NCI-H2029 (cell line): ENCODE measurements around the gene TRIM23.

Experiments
- DNase-seq: peaks from one replicate; lab custom pipeline; 2025; lab: John Stamatoyannopoulos, UW

The TRIM23 gene

DNA sequence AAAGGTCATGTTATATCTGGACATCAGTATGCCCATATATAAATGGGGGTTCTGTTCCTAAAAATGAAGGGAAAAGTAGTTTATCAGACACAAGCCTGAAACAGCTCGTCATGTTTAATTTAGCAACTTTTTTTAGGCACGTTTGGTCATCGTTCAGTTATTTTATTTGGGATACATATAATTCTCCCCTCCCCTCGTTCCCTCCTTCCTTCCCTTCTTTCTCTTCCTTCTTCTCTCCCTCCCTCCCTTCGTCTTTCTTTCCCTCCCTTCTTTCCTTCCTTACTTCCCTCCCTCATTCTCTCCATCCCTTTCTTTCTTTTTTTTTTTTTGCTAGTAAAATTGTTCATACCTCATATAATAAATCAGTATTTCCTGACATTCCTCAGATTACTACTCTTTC is 57.6 kb downstream of the TRIM23 start:
- no peak for DNase-seq

- no peak for DNase-seq
Observed at GRCh38 chr5:65563777-65564176, 60.4 kb downstream of the TRIM23 start.

DNA sequence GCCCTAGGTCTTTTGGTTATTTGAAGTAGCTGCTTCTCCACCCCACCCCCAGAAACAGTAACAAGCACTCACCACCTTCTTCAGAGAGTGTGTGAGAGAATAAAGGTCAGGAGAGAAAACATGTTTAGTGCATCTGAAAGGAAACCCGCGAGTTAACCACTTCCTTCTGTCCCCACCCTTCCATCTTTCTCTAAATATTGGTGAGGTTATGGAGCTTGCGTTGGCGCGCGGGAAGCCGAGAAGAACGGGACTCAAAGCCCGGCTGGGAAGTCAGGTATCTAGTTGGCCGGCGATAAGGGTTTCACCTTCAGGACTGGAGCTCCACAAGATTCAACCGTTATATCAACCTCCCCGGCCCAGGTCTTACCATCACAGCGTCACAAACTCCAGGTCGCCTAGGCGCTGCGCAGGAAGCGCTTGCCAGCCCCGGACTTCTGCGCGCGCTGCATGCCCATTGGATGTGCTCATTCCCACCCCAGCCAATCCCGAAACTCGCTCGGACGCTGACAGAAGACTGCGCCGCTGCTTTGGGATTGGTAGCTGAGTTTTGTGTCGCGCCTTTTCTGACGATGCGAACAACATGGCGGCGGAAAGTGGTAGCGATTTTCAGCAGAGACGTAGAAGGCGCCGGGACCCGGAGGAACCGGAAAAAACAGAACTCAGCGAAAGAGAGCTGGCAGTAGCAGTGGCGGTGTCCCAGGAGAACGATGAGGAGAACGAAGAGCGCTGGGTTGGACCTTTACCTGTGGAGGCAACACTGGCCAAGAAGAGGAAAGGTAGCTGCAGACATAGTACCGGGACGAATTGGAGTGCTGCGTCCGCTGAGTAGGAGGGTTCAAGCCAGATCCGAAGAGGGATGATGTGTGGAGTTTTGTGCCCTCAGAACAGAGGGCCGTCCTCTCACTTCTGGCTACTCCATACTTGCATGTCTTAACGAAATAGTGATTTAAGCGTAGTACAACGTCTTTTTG is 61.1 kb downstream of the TRIM23 start, which contains the start of the genes CENPK and PPWD1:
Gene CENPK, minus strand, starts transcription at position 438 of the 971 bp plus-strand sequence. CDS start 8,261 bp downstream, outside the sequence.
Gene PPWD1, plus strand, starts transcription at position 566 of the 971 bp plus-strand sequence. Its CDS starts 15 bp downstream, at position 581.
- peak; percentile 95 for DNase-seq

- no peak for DNase-seq
Observed at GRCh38 chr5:65556718-65557117, 67.4 kb downstream of the TRIM23 start.

GRCh38 chr5:65556181-65556580 is 68.0 kb downstream of the TRIM23 start:
- no peak for DNase-seq

DNA sequence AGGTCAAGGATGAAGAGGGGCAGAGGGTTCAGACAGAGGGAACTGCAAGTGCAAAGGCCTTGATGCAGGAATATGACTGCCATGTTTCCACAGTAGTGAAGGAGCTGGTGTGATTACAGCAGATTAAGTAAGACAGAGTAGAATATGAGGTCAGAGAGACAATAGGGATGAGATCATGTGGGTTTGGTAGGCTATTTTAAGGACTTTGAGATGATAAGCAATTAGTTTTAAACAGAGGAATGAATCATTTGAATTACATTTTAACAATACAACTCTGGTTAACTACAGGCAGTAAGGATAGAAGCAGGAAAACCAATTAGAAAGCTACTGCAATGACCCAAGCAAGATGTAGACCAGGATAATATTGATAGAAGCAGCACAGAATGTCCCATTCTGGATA is 68.8 kb downstream of the TRIM23 start:
- no peak for DNase-seq

DNA sequence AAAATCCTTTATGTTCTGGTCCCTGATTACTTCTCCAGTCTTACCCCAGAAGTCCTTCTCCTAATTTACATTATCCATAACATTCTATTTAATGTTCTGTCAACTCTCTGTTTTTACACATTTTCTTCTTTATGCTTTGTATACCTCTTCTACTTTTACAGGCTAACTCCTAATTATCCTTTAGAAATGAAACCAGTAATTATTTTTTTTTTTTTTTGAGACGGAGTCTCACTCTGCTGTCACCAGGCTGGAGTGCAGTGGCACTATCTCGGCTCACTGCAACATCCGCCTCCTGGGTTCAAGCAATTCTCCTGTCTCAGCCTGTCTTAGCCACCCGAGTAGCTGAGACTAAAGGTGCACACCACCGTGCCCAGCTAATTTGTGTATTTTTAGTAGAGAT is 70.2 kb downstream of the TRIM23 start:
- no peak for DNase-seq

DNA sequence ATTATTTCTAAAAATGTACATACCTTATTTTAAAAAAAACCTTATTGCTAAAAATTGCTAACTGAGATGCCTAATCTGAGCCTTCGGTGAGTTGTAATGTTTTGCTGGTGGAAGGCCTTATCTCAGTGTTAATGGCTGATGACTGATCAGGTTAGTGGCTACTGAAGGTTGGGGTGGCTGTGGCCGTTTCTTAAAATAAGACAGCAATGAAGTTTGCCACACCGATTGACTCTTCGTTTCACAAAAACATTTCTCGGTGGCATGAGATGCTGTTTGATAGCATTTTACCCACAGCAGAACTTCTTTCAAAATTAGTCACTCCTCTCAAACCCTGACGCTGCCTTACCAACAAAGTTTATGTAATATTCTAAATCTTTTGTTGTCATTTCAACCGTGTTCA is 75.9 kb downstream of the TRIM23 start:
- no peak for DNase-seq

GRCh38 chr5:65546141-65546540 is 78.0 kb downstream of the TRIM23 start:
- no peak for DNase-seq

GRCh38 chr5:65544473-65544872 is 79.7 kb downstream of the TRIM23 start:
- DNase-seq: no peak

DNA sequence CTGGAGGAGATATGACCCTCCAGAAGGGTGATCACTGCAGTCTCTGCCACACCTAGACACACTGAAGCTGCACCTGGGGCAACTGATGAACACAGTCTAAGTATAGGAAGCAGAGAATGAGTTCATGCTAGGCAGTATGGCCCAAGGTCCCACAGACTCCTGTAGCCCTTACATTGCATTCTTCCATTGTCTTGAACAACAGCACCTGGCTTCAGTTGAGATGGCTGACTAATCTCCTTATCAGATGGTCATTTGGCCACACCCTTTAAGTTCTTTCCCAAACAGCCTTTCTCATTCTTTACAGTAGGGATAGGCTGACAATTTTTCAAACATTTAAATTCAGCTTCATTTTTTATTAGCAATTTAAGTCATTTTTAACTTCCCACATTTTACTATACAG is 84.3 kb downstream of the TRIM23 start:
- no peak for DNase-seq
